Medulla oblongata (tissue), 1 donor: ENCODE results near the gene ZBTB8A.

Source experiments
- DNase-seq: peaks from one replicate; pipeline ENCODE4 v3.0.0-alpha.2; 2015; ENCODE audit errors: extremely low spot score

The ZBTB8A gene

DNA sequence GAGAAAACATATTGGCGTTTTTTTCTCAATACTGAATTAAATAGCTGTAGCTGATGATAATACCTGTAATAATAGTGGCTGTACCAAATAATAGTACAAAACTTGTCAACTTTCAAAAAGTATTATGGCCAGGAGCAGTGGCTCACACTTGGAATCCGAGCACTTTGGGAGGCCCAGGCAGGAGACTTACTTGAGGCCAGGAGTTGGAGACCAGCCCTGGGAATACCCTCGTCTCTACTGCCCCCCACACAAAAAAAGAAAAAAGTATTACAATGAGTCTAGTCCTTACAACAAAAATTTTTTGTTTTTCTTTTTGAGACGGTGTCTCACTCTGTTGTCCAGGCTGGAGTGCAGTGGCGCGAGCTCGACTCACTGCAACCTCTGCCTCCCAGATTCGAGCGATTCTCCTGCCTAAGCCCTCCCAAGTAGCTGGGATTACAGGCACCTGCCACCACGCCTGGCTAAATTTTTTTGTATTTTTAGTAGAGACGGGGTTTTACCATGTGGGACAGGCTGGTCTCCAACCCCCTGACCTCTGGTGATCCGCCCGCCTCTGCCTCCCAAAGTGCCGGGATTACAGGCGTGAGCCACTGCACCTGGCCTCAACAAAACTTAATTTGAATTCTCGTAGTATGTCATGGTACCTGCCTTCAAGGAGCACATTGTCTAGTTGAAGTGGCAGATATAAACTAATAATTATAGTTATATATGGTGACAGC is 113.2 kb downstream of the ZBTB8A start:
- no peak for DNase-seq
